KOPT-K1 (cell line): Measurements from ENCODE around the gene ADAMTS9.
"Not testable (repeated sequence)": the region's sequence is repeated elsewhere in the genome, so short reads cannot be mapped to it uniquely, and the experiment has no call there.

Experiments
- H3K27ac ChIP-seq: fragments of 200-600 bp; sonication (generic); 2 replicates; pipeline ENCODE4 v1.5.1; 2016; ENCODE audit warnings: antibody characterized with exemption, mild to moderate bottlenecking, low read depth, low read length; ENCODE audit not compliant: poor library complexity, severe bottlenecking
- H3K36me3 ChIP-seq: fragments of 200-600 bp; sonication (generic); 2 replicates; pipeline ENCODE4 v1.5.1; 2017; ENCODE audit warnings: antibody characterized with exemption, mild to moderate bottlenecking, low read length, moderate library complexity; ENCODE audit not compliant: insufficient read depth
- H3K9me3 ChIP-seq: fragments of 200-600 bp; sonication (generic); 2 replicates; pipeline ENCODE4 v1.5.1; 2017; ENCODE audit warnings: antibody characterized with exemption, low read length, mild to moderate bottlenecking; ENCODE audit not compliant: insufficient read depth, poor library complexity, severe bottlenecking

Gene ADAMTS9

DNA sequence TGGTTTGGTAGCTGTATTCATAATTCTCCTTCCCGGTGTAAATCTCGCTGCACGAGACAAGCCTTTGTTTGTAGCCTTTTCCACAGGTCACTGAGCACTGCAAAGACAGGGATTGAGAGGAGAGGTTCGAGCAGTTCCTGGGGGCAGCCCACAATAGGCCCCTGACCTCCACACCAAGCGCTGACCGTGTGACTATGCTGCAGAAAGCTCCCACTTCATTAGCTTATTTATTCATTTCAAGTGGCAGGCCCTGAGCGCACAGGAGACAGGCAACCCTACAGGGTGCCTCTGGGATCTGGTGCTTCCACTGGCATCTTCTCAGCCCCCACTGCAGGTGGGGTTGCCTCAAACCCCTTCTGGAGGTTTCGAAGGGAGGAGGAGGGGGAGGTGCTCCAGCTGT, 140.9 kb downstream of the ADAMTS9 start:
- no peak overlapping the region for H3K27ac ChIP-seq
- no peaks in the 10 kb centered on the region for H3K36me3 ChIP-seq
- no peaks in the 10 kb centered on the region for H3K9me3 ChIP-seq

GRCh38 chr3:64545239-64545638, 142.6 kb downstream of the ADAMTS9 start:
- H3K36me3 ChIP-seq, H3K27ac ChIP-seq, H3K9me3 ChIP-seq: not testable (repeated sequence)

DNA sequence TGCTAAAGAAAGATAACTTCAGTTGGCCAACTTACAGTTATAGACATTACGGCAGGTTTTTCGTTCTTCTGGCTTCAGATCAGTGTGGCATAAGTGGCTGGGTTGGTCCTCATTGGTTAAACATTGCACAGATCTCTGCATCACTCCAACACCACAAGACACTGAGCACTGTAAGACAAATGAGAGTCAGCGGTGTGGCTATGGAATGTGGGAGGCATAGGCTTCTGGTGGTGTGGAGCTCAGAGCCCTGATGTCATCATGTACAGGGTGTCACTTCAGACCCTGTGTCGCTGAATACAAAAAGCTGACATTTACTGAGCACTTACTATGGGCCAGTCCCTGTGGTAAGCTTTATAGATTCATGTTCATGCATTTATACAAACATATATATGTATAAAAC, 146.0 kb downstream of the ADAMTS9 start:
- Histone ChIP-seq H3K27ac (no peak overlapping the region), H3K36me3 (no peaks in the 10 kb centered on the region), H3K9me3 (no peaks in the 10 kb centered on the region)

GRCh38 chr3:64539451-64540196, 148.2 kb downstream of the ADAMTS9 start:
- no peaks in the 10 kb centered on the region for H3K9me3 ChIP-seq
- no peaks in the 10 kb centered on the region for H3K36me3 ChIP-seq
- no peak overlapping the region for H3K27ac ChIP-seq

DNA sequence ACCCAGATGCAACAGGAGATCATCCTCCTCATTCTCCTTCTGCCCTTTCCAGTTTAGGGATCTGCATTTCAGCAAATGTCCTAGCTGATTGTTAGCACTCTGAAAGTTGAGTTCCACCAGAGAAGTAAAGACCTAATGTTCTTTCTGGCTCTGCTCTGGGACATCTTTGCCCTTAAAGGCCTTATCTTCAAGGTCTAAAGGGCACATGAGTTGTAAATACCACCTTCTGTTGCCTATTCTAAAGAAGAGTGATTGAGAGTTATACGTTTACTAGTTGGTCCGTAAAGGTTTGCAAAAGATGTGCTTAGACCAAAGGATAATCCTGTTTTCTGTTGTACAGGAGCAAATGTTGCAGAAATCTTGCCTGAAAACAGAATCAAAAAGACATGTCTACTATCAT, 151.6 kb downstream of the ADAMTS9 start:
- Histone ChIP-seq H3K36me3 (no peaks in the 10 kb centered on the region), H3K9me3 (no peaks in the 10 kb centered on the region), H3K27ac (no peak overlapping the region)

GRCh38 chr3:64533617-64534317, 154.0 kb downstream of the ADAMTS9 start:
- H3K36me3 ChIP-seq: no peaks in the 10 kb centered on the region
- H3K27ac ChIP-seq: no peak overlapping the region
- no peaks in the 10 kb centered on the region for H3K9me3 ChIP-seq

DNA sequence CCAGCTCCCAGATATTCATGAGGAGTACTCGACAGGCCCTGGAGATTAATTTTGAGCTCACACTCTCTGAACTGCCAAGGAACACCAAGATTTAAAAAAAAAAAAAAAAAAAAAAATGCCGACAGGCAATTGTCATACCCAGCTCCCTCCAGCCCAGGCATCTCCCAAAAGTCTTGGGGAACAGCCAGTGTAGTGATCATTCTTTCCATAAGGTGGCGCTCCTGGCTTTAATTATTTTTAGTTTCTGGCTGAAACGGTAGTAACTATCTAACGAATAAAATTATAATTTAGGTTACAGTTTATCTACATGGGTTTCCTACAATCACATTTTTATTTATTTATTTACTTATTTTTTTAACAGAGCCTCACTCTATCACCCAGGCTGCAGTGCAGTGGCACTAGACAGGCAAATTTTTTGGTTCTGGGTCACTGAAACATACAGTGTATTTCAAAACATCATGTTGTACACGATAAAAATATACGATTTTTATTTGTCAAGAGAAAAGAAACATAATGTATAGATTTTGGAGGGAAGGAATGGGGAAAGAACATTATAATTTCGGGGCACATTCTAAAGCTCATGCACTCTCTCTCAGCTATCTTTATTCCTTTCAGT, 157.3 kb downstream of the ADAMTS9 start:
- no peak overlapping the region for H3K27ac ChIP-seq
- no peaks in the 10 kb centered on the region for H3K9me3 ChIP-seq
- H3K36me3 ChIP-seq: no peaks in the 10 kb centered on the region

DNA sequence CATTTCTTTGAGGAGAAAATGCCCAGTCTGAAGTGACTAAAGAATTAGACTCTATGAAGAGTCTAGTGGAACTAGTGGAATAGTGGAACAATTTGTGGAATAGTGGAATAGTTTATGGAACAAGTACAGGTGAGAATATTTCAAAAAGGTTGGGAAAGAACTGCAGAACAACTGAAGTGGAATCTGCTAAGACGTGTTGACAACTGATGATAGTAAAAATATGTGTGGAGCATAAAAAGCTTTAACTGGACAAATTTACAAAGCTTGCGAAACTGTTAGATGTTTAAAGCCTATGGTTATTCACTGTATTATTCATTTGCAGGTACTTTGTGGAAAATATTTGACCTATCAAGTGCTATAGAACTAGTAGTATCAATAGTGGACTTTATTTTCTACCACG, 164.5 kb downstream of the ADAMTS9 start:
- H3K27ac ChIP-seq: no peak overlapping the region
- H3K36me3 ChIP-seq: no peaks in the 10 kb centered on the region
- no peaks in the 10 kb centered on the region for H3K9me3 ChIP-seq

DNA sequence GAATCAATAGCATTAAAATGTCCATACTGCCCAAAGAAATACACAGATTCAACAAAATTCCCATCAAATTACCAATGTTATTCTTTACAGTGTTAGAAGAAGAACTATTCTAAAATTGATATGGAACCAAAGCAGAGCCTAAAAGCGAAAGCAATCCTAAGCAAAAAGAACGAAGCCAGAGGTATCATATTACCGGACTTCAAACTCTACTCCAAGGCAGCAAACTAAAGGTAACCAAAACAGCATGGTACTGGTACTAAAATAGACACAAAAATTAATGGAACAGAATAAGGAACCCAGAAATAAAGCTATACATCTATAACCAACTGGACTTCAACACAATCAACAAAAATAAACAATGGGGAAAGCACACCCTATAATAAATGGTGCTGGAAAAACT, 167.5 kb downstream of the ADAMTS9 start:
- Histone ChIP-seq H3K9me3 (no peaks in the 10 kb centered on the region), H3K36me3 (no peaks in the 10 kb centered on the region), H3K27ac (no peak overlapping the region)

DNA sequence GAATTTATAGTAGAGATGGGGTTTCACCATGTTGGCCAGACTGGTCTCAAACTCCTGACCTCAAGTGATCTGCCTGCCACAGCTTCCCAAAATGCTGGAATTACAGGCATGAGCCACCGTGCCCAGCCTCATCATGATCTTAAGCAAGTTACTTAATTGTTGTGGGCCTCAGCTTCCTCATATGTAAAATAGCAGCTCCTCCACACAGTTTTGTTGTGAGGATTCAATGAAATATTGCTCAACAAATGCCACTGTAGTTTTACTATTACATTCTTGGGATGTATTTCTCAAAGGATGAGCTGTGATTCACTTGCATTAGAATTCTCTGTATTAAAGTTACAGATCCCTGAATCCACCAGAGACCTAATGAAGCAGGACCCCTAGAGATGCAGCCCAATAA, 168.8 kb downstream of the ADAMTS9 start:
- Histone ChIP-seq H3K27ac (no peak overlapping the region), H3K9me3 (no peaks in the 10 kb centered on the region), H3K36me3 (no peaks in the 10 kb centered on the region)

DNA sequence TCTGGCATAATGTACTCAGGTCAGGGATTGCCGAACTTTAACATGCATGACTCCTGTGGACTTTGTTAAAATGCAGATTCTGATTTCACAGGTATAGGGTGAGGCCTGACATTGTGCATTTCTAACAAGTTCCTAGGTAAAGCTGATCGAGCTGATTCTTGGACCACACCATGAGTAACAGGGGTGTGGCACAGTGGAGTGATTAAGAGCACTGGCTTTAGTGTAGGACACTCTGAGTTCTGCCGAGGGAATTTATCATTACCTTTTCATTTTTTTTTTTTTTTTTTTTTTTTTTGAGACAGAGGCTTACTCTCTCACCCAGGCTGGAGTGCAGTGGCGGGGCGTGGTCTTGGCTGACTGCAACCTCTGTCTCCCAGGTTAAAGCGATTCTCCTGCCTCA, 169.3 kb downstream of the ADAMTS9 start:
- Histone ChIP-seq H3K36me3 (no peaks in the 10 kb centered on the region), H3K27ac (no peak overlapping the region), H3K9me3 (no peaks in the 10 kb centered on the region)

DNA sequence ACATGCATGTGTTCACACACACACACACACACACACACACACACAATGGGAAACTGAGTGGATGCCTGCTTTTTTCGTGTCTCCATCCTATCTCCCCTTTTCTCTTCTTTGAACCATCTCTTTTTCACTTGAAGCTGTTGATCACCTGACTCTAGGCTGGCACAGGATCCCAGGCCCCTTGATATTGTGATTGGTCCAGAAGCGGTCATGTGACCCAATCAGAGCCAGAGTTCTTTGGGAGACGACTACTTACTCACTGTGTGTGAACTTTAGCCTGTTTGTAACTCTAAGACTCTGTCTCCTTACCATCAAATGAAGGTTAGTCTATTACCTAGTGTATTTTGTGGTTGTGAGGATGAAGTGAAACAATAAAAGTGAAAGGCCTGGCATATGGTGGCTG, 172.9 kb downstream of the ADAMTS9 start:
- no peak overlapping the region for H3K27ac ChIP-seq
- no peaks in the 10 kb centered on the region for H3K9me3 ChIP-seq
- no peaks in the 10 kb centered on the region for H3K36me3 ChIP-seq

GRCh38 chr3:64509206-64509605, 178.6 kb downstream of the ADAMTS9 start:
- H3K27ac ChIP-seq: no peak overlapping the region
- no peaks in the 10 kb centered on the region for H3K9me3 ChIP-seq
- H3K36me3 ChIP-seq: no peaks in the 10 kb centered on the region

DNA sequence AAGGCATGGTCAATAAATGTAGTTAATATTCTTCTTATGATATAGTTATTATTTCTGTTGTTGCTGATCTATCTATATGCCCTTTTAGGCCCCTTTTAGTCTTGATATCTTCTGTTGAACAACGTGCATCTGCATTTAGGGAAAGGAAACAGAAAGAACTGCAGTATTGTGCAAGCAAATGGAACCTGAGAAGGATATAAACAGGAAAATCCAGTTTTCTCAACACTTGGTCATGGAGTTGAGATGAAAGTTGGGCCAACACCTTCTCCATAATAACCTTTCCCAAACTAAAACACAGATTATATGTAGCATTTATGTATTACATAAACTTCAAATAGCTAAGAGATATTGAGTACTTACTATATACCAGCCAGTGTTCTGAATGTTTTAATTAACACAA, 179.7 kb downstream of the ADAMTS9 start:
- Histone ChIP-seq H3K9me3 (no peaks in the 10 kb centered on the region), H3K27ac (no peak overlapping the region), H3K36me3 (no peaks in the 10 kb centered on the region)

- no peaks in the 10 kb centered on the region for H3K36me3 ChIP-seq
- H3K9me3 ChIP-seq: no peaks in the 10 kb centered on the region
- no peak overlapping the region for H3K27ac ChIP-seq
These were observed 181.5 kb downstream of the ADAMTS9 start for GRCh38 chr3:64506255-64506654.

DNA sequence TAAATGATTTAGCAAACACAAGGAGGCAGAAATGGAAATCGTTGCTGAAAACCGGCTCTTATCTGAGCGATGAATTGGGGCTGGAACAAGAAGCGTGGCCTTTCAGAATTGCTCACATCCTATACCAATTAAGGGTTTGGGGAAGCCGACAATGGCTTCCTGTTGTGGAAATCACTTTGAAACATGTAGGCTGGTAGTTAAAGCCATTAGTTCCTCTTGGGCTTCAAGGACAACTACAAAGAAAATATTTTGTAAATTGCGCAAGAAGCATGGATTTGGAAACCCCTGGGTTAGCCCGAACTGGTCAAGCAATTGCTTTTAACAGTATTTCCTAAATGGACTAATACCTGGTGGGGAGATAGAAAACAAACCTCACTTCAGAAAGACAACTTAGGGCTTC, 182.4 kb downstream of the ADAMTS9 start:
- H3K36me3 ChIP-seq: no peaks in the 10 kb centered on the region
- H3K9me3 ChIP-seq: no peaks in the 10 kb centered on the region
- H3K27ac ChIP-seq: no peak overlapping the region
